ENCODE measurements around the gene KCNJ11. TPM values are rescaled to one million over a fixed set of nuclear protein-coding genes. Genes with fewer than 3 reads are reported as not detected.
A peak's percentile ranks its signal among the peaks of the same experiment; 100 is the strongest.

Gene KCNJ11
- total and polyA plus RNA-seq, 10 of the 15 experiments (the other 5 are each of a cell fraction or from before 2014, with no cell fraction given): 0.06 to 0.56 (median 0.21) TPM; not detected in 6

DNA sequence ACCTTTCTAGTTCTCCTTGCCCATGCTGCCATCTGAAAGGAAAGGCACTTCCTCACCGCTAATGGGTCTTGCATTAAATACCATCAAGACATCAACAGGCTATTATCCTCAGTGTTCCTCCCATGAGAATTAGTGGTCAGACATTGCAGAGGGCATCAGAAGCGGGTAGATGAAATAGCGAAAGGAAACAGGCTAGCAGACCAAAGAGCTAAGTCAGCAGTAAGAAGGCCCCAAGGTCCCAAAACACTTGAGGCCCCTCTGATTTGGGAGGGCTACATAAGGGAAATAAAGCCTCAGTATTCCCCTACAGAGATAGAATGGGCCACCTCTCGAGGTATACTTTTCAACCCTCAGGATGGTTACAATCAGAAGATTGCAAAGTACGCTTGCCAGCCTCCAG, 12.9 kb downstream of the KCNJ11 start (continued):
- no peak for TF ChIP-seq ASH2L (IDR thresholded peaks at IDR 0.05; ENCODE audit: borderline replicate concordance, low read depth)
- no peak for TF ChIP-seq CBX3 (IDR thresholded peaks at IDR 0.05; ENCODE audit: borderline replicate concordance, low read depth)
- no peak for TF ChIP-seq CHD2 (IDR thresholded peaks at IDR 0.05; ENCODE audit: borderline replicate concordance, low read depth, low read length)
- TF ChIP-seq, protein P1, sequence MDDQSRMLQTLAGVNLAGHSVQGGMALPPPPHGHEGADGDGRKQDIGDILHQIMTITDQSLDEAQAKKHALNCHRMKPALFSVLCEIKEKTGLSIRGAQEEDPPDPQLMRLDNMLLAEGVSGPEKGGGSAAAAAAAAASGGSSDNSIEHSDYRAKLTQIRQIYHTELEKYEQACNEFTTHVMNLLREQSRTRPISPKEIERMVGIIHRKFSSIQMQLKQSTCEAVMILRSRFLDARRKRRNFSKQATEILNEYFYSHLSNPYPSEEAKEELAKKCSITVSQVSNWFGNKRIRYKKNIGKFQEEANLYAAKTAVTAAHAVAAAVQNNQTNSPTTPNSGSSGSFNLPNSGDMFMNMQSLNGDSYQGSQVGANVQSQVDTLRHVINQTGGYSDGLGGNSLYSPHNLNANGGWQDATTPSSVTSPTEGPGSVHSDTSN (IDR thresholded peaks at IDR 0.05; ENCODE audit: insufficient replicate concordance, low read depth, low read length): no peak
- TF ChIP-seq WRNIP1 (IDR thresholded peaks at IDR 0.05; ENCODE audit: borderline replicate concordance, low read depth, low read length): no peak
- no peak for TF ChIP-seq TBL1XR1 (IDR thresholded peaks at IDR 0.05; ENCODE audit: low read depth, low read length)
- TF ChIP-seq NR2C2 (IDR thresholded peaks at IDR 0.05; ENCODE audit: borderline replicate concordance, control insufficient read depth, insufficient read length, low read depth): no peak
- no peak for TF ChIP-seq ATF3 (IDR thresholded peaks at IDR 0.05; ENCODE audit: borderline replicate concordance, extremely low read depth, low read depth, low read length)
- no peak for TF ChIP-seq RCOR1 (conservative IDR thresholded peaks at IDR 0.05; ENCODE audit: low read depth, low read length)
- no peak for TF ChIP-seq RAD51 (IDR thresholded peaks at IDR 0.05)
- no peak for TF ChIP-seq SREBF2 (IDR thresholded peaks at IDR 0.05; ENCODE audit: low read length)
- no peak for TF ChIP-seq IKZF2 (IDR thresholded peaks at IDR 0.05)

GRCh38 chr11:17371614-17372013, 16.8 kb downstream of the KCNJ11 start:
- DNase-seq (ENCODE audit: low read depth, low spot score): no peak
- in situ Hi-C loops (cut with MboI) (no loop called here), intact Hi-C loops (cut with micrococcal nuclease; ENCODE audit: unreplicated experiment) (no loop called here)
- no peak overlapping the region for H3K4me2 ChIP-seq (ENCODE audit: control insufficient read depth, insufficient read depth)
- no peak overlapping the region for H3K4me3 ChIP-seq
- WGBS (ENCODE audit: insufficient coverage, insufficient replicate concordance, low lambda C conversion rate, missing lambda C conversion rate): 0% methylated on average over 3 of the region's 3 CpGs
- peaks cover 27% of the 10 kb centered on the region for H3K9me3 ChIP-seq (replicated peaks; ENCODE audit: control insufficient read depth, insufficient read depth, low read length)
- no peaks in the 10 kb centered on the region for H3K79me2 ChIP-seq (ENCODE audit: control insufficient read depth, insufficient read depth, low read length)
- H3K9ac ChIP-seq (ENCODE audit: control insufficient read depth, insufficient read depth, low read length): no peak overlapping the region
- ChIA-PET CTCF (no interaction called here), POLR2A (no interaction called here), RAD21 (ENCODE audit: unreplicated experiment) (no interaction called here), SMC1A (ENCODE audit: uncharacterized antibody, unreplicated experiment) (interaction anchor here (0.7 to 0.9 kb wide), 2 partner anchors 360 to 387 kb away, joined by 3 read pairs; no protein-coding TSS in a partner anchor)
- no peaks in the 10 kb centered on the region for H3K36me3 ChIP-seq (ENCODE audit: control insufficient read depth in 2 of 2, insufficient read depth in 2 of 2, low read length in 1 of 2)
- no peak for FAIRE-seq
- H3K27me3 ChIP-seq (replicated peaks in 1 of 2; ENCODE audit: control insufficient read depth in 2 of 2, insufficient read depth in 2 of 2, low read length in 1 of 2): no peaks in the 10 kb centered on the region
- H3K4me1 ChIP-seq (ENCODE audit: control insufficient read depth, insufficient read depth, low read length): no peaks in the 10 kb centered on the region
- no peaks in the 10 kb centered on the region for H4K20me1 ChIP-seq (ENCODE audit: control insufficient read depth, insufficient read depth)
- BruUV-seq (replicated peaks): no TSS peak
- H3K27ac ChIP-seq (ENCODE audit: control insufficient read depth, insufficient read depth): no peak overlapping the region
- H2AFZ ChIP-seq (ENCODE audit: control insufficient read depth, low read depth, low read length): no peak overlapping the region
- ATAC-seq: no peak
- TF ChIP-seq CBX5 (IDR thresholded peaks at IDR 0.05; ENCODE audit: low read depth) (peak; percentile 88; the same call in 1 of the 2 replicates), CREB1 (IDR thresholded peaks at IDR 0.05; ENCODE audit: low read depth) (no peak)
